Bronchial epithelial cell (primary cell): ENCODE results near the gene C10orf105. TPM values are rescaled to one million over a fixed set of nuclear protein-coding genes. Genes with fewer than 3 reads are reported as not detected.

Experiments used
- DNase-seq: peaks from one replicate; pipeline ENCODE4 v3.0.0-alpha.2; 2010; ENCODE audit warnings: low read depth
- FAIRE-seq: peaks from 2 replicates; lab custom pipeline; 2011; peaks lifted over from hg19 to GRCh38; lab: Jason Lieb, UNC
- H3K27me3 ChIP-seq: 2 replicates; pipeline ENCODE4 v1.5.1; 2011; ENCODE audit warnings: low read length; ENCODE audit not compliant: control insufficient read depth, insufficient read depth
- H3K36me3 ChIP-seq: 2 replicates; pipeline ENCODE4 v1.5.1; 2011; ENCODE audit warnings: low read length; ENCODE audit not compliant: control insufficient read depth, insufficient read depth
- H3K4me3 ChIP-seq: 2 replicates; pipeline ENCODE4 v1.5.1; 2011; ENCODE audit warnings: mild to moderate bottlenecking, low read depth, low read length, control low read depth
- total RNA-seq: library from RNA; depleted of rRNA; stranded (reverse); fragments of >200 nt; gene quantifications from 2 replicates; pipeline ENCODE4 v1.2.1, GENCODE V29; 2014
- TF ChIP-seq, protein P1 (sequence below): IDR thresholded peaks from 2 replicates; pipeline ENCODE4 v1.5.1; 2011; ENCODE audit warnings: mild to moderate bottlenecking, moderate library complexity, low read length, control low read depth, inconsistent platforms; ENCODE audit not compliant: insufficient read depth, severe bottlenecking

The C10orf105 gene
- total RNA-seq, 1 donor from 2014 or later, result not detected

DNA sequence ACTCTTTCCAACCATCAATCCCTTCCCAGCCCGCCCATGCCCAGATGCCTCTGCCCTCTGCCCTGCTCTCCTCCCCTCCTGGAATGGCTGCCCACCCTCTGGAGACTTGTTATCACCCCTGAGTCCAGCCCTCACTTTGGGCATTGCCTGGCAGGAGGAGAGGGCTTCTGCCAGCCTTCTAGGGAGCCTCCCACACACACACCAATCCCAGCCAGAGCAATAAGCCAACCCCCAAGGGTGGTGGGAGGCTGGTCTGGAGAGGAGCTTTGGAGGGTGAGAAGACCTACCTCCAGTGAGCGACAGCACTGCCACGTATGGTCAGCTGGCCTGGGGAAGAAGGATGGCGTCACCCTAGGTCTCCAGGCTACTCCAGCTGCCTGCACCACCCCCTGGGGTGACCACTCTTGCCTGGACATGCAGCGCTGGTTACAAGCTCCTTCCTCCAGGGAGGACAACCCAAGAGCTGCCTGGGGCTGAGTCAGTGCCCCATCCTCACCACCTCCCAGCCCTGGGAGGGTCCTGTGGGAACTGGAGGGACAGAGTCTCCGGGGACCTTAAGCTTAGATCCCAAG lies 8.4 kb downstream of the C10orf105 start:
- H3K36me3 ChIP-seq, result no peaks in the 10 kb centered on the region
- no peak for FAIRE-seq
- DNase-seq, result peak; percentile 46
- H3K27me3 ChIP-seq, result no peaks in the 10 kb centered on the region
- H3K4me3 ChIP-seq, result no peak overlapping the region
- TF ChIP-seq, protein P1, sequence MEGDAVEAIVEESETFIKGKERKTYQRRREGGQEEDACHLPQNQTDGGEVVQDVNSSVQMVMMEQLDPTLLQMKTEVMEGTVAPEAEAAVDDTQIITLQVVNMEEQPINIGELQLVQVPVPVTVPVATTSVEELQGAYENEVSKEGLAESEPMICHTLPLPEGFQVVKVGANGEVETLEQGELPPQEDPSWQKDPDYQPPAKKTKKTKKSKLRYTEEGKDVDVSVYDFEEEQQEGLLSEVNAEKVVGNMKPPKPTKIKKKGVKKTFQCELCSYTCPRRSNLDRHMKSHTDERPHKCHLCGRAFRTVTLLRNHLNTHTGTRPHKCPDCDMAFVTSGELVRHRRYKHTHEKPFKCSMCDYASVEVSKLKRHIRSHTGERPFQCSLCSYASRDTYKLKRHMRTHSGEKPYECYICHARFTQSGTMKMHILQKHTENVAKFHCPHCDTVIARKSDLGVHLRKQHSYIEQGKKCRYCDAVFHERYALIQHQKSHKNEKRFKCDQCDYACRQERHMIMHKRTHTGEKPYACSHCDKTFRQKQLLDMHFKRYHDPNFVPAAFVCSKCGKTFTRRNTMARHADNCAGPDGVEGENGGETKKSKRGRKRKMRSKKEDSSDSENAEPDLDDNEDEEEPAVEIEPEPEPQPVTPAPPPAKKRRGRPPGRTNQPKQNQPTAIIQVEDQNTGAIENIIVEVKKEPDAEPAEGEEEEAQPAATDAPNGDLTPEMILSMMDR, result no peak

DNA sequence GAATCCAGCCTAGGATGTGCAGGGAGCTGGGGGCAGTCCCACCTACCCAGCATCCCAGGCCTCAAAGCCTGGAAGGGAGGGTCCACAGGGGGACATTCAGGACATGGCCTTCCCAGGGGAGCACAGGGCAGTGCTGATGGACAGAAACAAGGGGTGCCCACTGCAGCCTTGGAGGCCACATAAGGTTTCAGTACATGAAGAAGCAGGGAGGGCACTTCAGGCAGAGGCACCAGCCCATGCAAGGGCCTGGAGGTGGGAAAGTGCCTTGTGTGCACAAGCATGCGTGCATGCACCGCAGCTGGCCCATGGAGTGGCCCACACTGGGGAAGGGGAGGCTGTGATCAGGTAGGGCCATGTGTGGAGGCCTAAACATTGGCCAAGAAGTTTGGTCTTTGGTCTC lies 9.1 kb downstream of the C10orf105 start:
- Histone ChIP-seq H3K4me3 (no peak overlapping the region), H3K27me3 (no peaks in the 10 kb centered on the region), H3K36me3 (no peaks in the 10 kb centered on the region)
- TF ChIP-seq, protein P1, result no peak
- FAIRE-seq (no peak), DNase-seq (no peak)

DNA sequence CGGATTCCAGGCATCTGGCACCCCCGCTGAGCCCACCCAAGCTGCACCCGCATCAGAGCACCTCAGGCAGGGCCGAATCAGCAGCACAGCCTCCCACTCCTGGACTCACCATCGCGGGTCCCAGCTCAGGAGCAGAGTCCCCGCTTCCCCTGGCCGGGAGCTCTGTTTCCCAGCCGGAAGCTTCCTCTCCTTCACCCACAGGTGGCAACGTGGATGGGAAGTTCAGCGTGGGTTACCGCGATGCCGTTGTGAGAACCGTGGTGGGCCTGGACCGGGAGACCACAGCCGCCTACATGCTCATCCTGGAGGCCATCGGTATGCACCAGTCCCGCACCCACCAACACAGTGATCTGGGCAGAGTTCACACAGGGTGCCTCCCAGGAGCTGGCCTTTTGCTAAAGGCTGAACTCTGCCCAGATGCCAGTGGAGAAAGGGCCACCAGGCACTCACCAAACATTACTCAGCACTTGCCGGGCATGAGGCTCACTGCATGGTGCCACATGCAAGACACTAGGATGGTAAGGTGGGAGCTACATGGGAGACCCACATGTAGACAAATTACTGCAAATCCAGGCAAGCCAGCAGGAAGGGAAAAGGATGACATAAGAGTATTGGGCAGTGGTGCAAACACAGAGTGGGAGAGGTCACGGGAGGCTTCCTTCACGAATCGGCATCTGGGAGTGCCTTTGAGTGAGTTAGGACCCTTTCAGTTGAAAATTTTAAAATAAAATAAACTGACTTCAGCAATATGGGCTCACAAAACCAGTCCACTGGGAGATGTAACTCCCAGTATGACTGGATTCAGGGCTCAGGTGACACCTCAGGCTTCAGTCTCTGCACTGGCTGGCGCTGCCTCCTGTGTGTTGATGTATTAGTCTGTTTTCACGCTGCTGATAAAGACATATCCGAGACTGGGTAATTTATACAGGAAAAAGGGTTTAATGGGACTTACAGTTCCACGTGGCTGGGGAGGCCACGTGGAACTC lies 10.4 kb downstream of the C10orf105 start:
- DNase-seq (no peak), FAIRE-seq (no peak)
- TF ChIP-seq, protein P1, result no peak

DNA sequence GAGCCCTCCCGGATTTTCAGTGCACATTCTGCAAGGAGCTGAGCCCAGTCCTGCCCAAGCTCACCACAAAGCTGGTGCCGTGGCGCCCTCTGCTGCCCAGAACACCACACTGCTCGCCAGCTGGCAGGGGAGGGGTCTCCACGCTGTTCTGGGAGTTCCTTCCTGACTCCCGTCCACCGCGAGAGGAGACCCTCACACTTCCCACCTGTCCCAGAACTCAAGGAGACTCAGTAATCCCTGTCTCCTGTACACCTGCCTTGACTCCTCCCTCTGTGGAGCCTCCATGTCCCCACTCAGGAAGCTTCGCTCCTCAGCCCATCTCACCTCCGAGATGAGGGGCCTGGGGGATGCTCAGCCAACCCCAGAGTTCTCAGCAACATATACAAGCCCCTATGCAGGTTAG lies 11.3 kb downstream of the C10orf105 start:
- H3K27me3 ChIP-seq, result no peaks in the 10 kb centered on the region
- H3K36me3 ChIP-seq, result no peaks in the 10 kb centered on the region
- DNase-seq (no peak), FAIRE-seq (no peak)
- no peak overlapping the region for H3K4me3 ChIP-seq
- TF ChIP-seq, protein P1, result peak; percentile 93

More for the DNA sequence above, 10.4 kb downstream of the C10orf105 start:
- Histone ChIP-seq H3K27me3 (no peaks in the 10 kb centered on the region), H3K4me3 (no peak overlapping the region), H3K36me3 (no peaks in the 10 kb centered on the region)

DNA sequence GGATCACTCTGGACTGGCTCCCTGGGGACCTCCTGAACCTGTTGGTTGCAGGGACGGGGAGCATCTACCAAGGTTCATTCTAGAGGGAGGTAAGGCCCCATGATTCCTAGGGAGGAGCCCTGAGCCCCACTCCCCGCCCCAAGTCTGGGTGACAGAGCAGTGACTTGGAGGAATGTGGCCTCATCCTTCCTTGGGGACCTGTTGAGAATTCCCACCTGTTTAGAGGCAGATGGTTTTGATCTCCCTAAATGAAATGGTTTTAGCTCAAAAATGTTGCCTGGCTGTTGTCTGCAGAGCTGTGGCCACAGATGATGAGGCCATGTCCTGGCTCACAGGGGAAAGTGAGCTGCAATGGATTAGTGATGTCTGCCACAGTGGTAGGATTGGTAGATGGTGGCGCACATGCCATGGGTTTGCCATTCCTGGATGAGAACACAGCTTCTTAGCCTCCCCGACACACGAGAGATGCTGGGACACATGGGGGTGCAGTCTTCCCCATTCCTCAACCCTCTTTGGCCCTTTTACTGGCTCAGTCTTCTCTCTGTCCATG lies 12.3 kb downstream of the C10orf105 start:
- TF ChIP-seq, protein P1, result no peak
- FAIRE-seq, result peak; percentile 32
- Histone ChIP-seq H3K27me3 (no peaks in the 10 kb centered on the region), H3K4me3 (no peak overlapping the region), H3K36me3 (no peaks in the 10 kb centered on the region)
- DNase-seq, result no peak
